Kidney epithelial cell (primary cell): ENCODE data around the gene CILP2. TPM values are rescaled to one million over a fixed set of nuclear protein-coding genes. Genes with fewer than 3 reads are reported as not detected.

Experiments
- DNase-seq: peaks from one replicate; pipeline ENCODE4 v3.0.0-alpha.2; 2010; ENCODE audit warnings: low read depth
- H3K27me3 ChIP-seq: 2 replicates; pipeline ENCODE4 v1.6.0; 2011; ENCODE audit warnings: low read length; ENCODE audit not compliant: control insufficient read depth, insufficient read depth
- H3K36me3 ChIP-seq: 2 replicates; pipeline ENCODE4 v1.5.1; 2011; ENCODE audit warnings: low read length; ENCODE audit not compliant: control insufficient read depth, insufficient read depth
- H3K4me3 ChIP-seq: 2 replicates; pipeline ENCODE4 v1.5.1; 2011; ENCODE audit warnings: low read depth, mild to moderate bottlenecking, control low read depth, low read length
- total RNA-seq: library from RNA; depleted of rRNA; stranded (reverse); fragments of >200 nt; gene quantifications from 2 replicates; pipeline ENCODE4 v1.2.3, GENCODE V29; 2015
- TF ChIP-seq, protein P1 (sequence below): IDR thresholded peaks from 2 replicates; pipeline ENCODE4 v1.5.1; 2011; ENCODE audit warnings: mild to moderate bottlenecking, moderate library complexity, low read length, control low read depth, inconsistent platforms; ENCODE audit not compliant: insufficient read depth, poor library complexity, severe bottlenecking

CILP2 gene
- total RNA-seq, 1 donor from 2014 or later, result not detected

DNA sequence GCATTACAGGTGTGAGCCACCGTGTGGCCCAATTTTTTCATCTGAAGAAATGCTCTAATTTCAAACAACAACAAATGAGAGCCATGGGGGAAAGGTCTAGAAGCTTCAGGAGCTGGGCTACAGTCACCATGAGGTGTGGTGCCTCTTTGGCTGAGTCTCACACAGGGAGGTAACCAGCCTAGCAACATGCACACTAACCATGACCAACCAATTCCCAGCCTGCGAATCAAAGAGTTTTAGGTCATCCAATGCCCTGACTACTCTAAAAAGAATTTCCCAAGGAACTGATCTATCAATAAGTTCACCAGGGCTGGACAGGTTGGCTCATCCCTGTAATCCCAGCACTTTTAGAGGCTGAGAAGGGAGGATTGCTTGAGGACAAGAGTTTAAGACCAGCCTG is 50.5 kb downstream of the CILP2 start:
- H3K36me3 ChIP-seq, result no peaks in the 10 kb centered on the region
- no peaks in the 10 kb centered on the region for H3K27me3 ChIP-seq
- DNase-seq, result no peak
- H3K4me3 ChIP-seq, result no peak overlapping the region
- TF ChIP-seq, protein P1, sequence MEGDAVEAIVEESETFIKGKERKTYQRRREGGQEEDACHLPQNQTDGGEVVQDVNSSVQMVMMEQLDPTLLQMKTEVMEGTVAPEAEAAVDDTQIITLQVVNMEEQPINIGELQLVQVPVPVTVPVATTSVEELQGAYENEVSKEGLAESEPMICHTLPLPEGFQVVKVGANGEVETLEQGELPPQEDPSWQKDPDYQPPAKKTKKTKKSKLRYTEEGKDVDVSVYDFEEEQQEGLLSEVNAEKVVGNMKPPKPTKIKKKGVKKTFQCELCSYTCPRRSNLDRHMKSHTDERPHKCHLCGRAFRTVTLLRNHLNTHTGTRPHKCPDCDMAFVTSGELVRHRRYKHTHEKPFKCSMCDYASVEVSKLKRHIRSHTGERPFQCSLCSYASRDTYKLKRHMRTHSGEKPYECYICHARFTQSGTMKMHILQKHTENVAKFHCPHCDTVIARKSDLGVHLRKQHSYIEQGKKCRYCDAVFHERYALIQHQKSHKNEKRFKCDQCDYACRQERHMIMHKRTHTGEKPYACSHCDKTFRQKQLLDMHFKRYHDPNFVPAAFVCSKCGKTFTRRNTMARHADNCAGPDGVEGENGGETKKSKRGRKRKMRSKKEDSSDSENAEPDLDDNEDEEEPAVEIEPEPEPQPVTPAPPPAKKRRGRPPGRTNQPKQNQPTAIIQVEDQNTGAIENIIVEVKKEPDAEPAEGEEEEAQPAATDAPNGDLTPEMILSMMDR, result no peak

DNA sequence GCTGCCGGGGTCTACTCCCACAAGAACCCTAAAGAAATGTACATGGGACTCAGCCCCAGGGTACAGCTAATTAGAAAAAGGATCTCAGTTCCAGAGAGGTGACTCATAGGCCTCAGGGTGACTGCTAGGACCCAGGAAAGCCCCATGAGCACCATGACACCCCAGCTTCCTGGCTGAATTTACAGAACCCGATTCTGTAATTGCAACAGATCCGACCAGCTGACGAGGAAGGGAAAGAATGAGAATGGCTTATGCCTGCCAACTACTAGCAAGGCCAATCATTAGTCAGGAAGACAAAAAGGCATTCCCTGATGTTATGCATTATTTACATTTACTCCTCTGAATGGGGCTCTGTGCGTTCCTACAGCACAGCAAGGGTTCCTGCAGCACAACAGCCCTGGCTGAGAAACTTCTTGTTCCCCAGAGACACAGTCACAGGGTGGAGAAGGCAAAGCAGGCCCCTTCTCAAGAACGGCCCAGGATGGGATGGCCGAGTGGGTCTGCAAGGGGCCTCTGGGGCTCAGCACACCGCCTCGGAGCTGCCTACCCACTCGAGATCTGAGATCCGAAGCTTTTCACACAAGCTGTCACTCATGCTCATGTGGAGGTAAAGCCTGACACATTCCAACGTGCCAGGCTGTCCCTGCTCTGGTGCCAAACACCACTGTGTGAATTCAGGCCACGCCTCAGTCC is 53.2 kb downstream of the CILP2 start:
- Histone ChIP-seq H3K27me3 (no peaks in the 10 kb centered on the region), H3K36me3 (no peaks in the 10 kb centered on the region), H3K4me3 (no peak overlapping the region)
- DNase-seq, result peak; percentile 76
- TF ChIP-seq, protein P1, result no peak

DNA sequence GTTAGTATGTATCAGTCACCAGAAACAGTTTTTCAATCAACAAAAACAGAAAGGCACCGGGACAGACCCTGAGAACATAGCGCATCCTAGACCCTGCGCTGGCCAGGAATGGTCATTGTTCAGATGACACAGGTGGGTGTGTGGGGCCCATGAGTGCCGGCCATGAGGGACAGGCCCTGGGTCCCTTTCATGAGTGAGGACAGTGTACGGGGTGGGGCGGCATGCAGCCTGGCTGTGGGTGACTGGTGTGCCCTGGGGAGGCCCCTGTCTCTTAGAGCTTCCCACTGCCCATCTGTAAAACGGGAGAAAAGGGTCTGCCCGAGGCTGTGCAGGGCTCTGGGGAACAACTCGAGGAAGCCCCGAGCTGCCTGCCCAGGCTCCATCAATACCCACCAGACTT is 54.6 kb downstream of the CILP2 start:
- TF ChIP-seq, protein P1, result no peak
- no peak for DNase-seq
- no peaks in the 10 kb centered on the region for H3K27me3 ChIP-seq
- H3K4me3 ChIP-seq, result no peak overlapping the region
- no peaks in the 10 kb centered on the region for H3K36me3 ChIP-seq

DNA sequence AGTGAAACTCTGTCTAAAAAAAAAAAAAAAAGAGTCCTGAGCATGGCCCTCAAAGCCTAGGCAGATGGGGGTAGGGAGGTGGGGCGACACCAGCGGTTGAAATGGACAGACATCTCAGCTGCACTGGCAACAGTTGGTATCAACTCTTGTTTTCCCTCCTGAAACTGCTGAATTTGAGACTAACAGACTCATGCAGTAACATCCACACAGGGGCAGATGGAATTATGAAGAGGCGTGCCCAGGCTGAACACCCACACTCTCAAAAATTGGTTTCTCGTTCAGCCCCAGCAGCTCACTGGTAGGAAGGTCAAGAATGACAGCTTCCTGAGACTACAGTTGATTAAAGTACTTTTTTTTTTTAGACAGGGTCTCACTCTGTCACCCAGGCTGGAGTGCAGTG is 56.3 kb downstream of the CILP2 start:
- Histone ChIP-seq H3K36me3 (no peaks in the 10 kb centered on the region), H3K4me3 (no peak overlapping the region), H3K27me3 (no peaks in the 10 kb centered on the region)
- TF ChIP-seq, protein P1, result no peak
- no peak for DNase-seq

DNA sequence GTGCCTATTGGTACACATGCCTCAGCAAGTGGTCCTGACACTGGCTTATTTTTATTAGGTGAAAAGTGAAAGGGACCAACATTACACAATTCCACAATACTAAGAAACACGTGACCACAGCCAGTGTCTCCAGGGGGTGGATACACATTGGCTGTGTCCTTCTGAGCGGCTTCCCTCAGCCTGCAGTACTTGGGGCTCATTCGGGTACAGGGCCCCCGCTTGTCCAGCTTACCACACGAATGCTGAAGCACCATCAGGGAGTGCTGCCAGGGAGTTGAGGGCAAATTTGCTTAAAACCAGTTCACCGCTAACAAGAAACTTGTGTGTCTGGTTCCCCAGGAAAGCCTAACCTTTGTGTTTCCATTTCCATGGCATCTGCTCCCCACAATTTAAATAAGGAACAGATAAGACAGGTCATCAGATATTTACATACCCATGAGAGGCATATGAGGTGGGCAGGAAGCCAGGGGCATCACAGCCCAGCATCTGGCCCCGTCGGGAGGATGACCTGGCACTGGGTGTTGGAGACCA is 57.2 kb downstream of the CILP2 start:
- no peak for DNase-seq
- no peaks in the 10 kb centered on the region for H3K27me3 ChIP-seq
- no peaks in the 10 kb centered on the region for H3K36me3 ChIP-seq
- TF ChIP-seq, protein P1, result no peak
- H3K4me3 ChIP-seq, result no peak overlapping the region

Other genes starting within 250 kb of the CILP2 start
- gene SUGP1, start 217.8 kb upstream of the CILP2 start, total RNA-seq, result 44.0 and 47.9 TPM in 2 replicates
- 28.2 and 31.7 TPM in 2 replicates for gene MAU2, start 217.4 kb upstream of the CILP2 start, total RNA-seq
- gene GATAD2A, start 132.6 kb upstream of the CILP2 start, total RNA-seq, result 90.7 and 304 TPM in 2 replicates
- gene TSSK6, start 22.7 kb upstream of the CILP2 start, total RNA-seq, result 3.4 and 6.4 TPM in 2 replicates
- 58.8 and 127 TPM in 2 replicates for gene NDUFA13, start 22.0 kb upstream of the CILP2 start, total RNA-seq
- gene YJEFN3, start 9.4 kb upstream of the CILP2 start, total RNA-seq, result 2.1 and 4.3 TPM in 2 replicates
- gene PBX4, start 80.4 kb downstream of the CILP2 start, total RNA-seq, result 0.41 and 1.7 TPM in 2 replicates
- gene LPAR2, start 90.0 kb downstream of the CILP2 start, total RNA-seq, result 19.2 and 30.5 TPM in 2 replicates
- gene GMIP, start 105.4 kb downstream of the CILP2 start, total RNA-seq, result 6.3 and 18.3 TPM in 2 replicates
- 76.9 and 186 TPM in 2 replicates for gene ATP13A1, start 125.4 kb downstream of the CILP2 start, total RNA-seq
- gene ZNF101, start 130.6 kb downstream of the CILP2 start, total RNA-seq, result 4.9 and 5.3 TPM in 2 replicates
- 2.7 and 4.0 TPM in 2 replicates for gene ZNF14, start 194.8 kb downstream of the CILP2 start, total RNA-seq